Measurements from ENCODE around the gene TRAPPC6A.

The TRAPPC6A gene

DNA sequence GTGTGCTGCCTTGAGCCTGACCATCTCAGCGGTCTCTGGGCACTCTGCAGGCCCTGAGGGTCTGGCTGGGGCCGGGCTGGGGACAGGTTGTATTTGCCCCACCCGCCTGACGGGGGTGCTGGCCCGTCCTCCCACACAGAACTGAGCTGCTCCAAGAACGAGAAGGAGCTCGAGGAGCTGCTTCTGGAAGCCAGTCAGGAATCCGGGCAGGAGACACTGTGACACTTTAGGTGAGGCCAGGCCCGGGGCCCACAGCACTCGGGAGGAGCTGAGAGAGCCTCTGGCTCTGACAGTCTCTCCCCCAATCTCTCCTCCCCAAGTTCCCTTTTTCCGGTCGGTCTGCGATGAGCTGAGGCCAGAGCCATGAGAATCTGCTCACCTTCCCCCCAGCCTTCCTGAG is 31.8 kb downstream of the TRAPPC6A start:
- no peak for DNase-seq

DNA sequence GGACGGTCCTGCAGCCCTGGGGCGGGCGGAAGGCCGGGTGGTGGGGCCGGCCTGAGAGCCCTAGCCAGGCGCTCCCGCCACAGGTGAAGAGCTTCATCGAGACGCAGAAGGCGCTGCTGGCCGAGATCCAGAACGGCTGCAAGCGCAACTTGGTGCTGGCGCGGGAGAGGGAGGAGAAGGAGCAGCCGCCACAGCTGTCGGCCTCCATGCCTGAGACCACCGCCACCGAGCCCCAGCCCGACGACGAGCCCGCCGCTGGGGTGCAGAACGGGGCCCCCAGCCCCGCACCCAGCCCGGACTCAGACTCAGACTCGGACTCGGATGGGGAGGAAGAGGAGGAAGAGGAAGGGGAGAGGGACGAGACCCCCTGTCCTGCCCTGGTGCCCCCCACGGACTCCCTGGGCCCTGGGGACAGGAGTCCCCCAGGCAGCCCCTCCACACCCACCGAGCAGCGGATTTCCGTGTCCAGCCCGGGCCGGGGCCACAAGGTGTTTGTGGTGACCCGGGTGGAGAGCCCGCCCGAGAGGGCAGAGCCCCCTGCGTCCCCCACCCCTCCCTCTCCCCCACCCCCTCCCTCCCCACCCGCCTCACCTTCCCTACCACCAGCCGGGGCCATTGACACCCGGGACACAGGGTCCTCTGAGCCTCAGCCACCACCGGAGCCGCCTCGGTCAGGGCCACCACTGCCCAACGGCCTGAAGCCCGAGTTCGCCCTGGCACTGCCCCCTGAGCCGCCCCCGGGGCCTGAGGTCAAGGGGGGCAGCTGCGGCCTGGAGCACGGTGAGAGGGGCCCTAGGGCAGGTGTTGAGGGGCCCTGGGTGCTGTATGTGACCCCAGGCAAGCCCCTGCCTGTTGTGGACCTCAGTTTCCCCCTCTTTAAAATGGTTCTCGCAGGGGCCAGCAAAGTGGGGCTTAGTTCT is 32.5 kb downstream of the TRAPPC6A start:
- DNase-seq: no peak

DNA sequence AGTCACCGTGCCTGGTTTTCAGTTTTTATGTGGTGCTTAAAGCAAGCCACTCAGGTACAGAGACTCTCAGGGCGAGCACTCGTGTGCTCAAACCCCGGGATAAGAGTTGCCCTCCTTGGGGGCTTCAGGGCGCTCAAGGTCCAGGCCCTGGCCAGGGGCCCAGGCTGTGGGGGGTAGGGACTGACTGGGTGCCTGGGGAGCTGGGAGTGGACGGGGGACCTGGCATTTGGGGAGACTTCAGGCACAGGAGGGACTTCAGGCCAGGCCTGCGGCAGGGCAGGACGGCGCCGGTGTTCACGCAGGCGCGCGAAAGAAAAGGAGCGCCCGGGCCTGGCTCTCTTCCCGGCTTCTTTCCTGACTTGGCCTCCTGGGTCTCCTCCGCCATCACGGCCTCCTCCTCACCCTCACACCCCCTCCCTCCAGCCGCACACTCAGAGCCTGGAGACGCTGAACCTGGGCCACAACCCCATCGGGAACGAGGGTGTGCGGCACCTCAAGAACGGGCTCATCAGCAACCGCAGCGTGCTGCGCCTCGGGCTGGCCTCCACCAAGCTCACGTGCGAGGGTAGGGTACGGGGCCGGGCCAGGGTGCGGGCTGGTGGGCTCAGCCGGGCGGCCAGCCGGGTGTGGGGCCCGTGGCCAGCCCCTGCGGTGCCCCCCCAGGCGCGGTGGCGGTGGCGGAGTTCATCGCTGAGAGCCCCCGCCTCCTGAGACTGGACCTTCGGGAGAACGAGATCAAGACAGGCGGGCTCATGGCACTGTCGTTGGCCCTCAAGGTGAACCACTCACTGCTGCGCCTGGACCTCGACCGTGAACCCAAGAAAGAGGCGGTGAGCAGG is 33.4 kb downstream of the TRAPPC6A start:
- DNase-seq: no peak

DNA sequence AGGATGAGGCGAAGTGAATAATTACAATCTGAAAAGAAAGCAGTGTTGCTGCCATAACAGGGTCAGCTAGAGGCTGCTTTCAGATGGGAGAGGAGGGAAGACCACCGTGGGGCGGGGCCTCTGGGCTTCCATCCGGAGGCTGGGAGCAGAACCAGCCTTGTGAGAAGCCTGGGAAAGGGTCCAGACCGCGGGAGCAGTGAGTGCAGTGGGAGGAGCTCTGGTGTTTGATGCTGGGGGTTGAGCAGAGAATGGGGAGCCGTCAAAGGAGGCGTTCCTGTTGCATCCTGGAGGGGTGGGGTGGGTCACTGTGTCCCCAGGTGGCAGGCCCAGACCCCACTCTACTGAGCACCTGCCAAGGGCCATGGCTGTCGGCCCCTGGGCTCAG is 35.3 kb downstream of the TRAPPC6A start:
- no peak for DNase-seq

DNA sequence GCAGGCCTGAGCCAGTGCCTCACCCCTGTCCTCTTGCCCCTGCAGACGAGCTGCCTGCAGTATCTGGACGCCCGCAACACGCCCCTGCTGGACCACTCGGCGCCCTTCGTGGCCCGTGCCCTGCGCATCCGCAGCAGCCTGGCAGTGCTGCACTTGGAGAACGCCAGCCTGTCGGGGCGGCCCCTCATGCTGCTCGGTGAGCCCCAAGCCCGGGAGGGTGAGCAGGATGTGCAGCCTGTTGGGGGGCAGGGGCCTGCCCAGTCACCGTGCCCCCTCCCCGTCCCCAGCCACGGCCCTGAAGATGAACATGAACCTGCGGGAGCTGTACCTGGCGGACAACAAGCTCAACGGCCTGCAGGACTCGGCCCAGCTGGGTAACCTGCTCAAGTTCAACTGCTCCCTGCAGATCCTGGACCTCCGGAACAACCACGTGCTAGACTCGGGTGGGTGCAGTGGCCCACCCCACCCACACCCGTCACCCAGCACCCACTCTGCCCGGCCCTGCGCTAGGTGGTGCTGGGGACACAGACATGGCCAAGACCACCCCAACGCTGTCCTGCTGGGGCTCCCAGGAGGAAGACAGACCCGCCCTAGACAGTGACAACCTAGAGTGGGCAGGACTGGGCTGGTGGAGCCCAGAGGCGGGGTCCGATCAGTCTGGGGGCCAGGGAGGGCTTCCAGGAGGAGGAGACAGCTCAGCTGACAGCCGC is 35.9 kb downstream of the TRAPPC6A start:
- DNase-seq: no peak

DNA sequence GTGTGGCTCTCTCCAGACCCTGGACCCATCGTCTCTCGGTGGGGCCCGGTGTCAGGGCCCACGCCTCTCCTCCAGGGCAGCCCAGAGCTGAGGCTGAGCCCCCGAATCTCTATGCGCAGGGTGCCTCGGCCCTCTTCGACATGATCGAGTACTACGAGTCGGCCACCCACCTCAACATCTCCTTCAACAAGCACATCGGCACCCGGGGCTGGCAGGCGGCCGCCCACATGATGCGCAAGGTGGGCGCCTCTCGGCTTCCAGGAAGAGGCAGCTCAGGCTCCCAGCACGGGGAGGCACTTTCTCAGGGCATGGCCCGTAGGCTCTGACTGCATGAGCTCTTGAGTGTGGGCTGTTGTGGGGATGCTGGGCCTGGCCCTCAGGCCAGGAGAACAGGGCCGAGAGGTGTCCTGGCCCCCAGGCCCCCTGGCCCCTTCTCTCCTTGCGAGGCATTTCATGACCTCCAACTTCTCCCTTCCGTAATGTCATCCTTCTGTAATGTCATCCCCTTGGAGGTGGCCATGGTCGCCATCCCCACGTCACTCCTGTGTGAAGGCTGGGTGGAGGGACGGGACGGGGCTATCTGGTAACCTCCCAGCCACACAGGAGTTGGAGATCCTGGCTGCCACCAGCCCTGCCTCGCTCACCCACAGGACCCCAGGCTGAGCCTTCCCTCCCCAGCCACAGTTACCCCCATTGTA is 36.7 kb downstream of the TRAPPC6A start:
- DNase-seq: no peak

DNA sequence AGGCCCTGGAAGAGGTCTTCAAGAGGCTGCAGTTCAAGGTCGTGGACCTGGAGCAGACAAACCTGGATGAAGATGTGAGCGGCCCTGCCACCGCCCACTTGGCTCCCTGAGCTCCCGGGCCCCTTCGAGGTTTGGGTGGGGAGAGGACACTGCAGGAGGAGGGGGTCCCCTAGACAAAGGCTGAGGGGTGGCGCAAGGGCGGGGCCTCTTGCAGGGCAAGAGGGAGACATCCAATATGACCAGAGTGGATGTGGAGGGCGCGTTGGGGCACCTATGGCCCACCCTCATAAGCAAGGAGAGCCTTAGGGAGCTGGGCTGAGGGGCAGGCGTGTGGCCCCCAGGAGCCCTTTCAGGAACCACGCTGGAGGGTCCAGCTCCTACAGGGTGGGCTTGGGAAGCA is 37.5 kb downstream of the TRAPPC6A start:
- DNase-seq: no peak

DNA sequence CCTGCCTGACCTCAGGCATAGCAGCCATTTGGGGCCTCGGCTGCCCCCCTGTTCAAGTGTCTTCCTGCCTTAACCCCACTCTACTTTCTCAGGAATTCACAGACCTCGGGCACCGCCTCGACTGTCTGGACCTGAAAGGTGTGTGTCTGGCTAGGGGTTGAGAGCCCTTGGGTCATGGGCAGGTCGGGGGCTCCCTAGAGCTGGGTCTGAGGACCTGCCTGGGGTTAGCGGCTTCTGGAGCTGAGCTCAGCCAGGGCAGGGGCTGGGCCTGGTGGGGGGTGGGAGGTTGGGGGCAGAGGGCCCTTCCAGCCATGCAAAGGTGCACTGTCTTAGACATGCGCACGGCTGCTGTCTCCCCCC is 37.9 kb downstream of the TRAPPC6A start:
- no peak for DNase-seq

DNA sequence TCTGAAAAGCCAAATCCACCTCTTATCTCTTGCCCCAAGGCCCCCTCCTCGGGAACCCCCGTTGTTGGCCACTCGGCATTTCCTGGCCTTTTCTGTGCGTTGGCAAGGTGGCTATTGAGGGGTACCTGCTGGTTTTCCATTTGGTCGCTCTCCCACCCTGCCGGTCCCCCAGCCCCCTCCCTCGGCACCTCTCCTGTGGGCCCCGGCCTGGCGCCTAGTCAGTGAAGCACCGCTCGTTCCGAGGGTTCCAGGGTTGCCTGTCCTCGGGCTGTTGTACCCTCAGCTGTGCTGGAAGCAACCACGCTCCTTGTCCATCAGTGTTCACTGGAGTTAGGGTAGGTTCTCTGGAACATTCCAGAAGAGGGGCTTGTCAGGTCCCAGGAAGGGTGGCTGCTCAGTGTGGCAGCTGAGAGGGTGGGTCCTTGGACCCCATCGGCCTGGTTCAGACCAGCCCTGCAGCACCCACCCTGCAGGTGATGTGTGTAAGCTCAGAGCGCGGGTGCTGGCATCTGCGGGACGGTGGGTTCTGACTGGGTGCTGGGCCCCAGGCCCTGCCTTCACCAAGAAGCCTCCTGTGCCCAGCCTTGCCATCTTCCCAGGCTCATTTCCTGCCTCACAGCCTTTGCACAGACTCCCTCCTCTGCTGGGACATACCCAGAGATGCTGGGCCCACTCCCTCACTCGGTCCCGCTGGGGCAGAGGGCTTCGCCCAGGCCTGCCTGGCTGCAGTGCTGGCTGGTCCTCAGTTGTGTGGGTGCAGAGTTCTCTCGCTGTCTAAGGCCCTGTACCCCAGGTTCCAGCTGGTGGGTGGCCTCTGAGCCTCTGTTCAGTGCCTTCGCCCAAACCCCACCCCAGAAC is 38.5 kb downstream of the TRAPPC6A start:
- no peak for DNase-seq

DNA sequence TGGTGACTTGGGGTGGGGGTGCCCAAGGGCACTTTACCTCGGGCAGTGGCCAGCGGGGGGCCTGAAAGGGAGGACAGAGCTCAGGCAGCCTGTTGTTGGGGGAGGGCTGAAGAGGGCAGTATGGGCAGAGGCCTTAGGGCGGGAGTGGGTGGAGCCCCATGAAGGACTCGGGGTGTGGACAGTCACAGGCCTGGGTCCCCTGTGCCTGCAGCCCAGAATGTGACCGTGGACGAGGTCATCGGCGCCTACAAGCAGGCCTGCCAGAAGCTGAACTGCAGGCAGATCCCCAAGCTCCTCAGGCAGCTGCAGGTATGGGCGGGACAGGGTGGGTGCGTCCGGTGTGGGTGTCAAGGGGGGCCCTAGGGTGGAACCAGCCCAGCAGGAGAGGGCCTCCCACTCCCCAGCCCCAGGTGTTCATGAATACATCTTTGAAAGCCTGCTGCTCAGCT is 39.7 kb downstream of the TRAPPC6A start:
- peak; percentile 50 for DNase-seq

DNA sequence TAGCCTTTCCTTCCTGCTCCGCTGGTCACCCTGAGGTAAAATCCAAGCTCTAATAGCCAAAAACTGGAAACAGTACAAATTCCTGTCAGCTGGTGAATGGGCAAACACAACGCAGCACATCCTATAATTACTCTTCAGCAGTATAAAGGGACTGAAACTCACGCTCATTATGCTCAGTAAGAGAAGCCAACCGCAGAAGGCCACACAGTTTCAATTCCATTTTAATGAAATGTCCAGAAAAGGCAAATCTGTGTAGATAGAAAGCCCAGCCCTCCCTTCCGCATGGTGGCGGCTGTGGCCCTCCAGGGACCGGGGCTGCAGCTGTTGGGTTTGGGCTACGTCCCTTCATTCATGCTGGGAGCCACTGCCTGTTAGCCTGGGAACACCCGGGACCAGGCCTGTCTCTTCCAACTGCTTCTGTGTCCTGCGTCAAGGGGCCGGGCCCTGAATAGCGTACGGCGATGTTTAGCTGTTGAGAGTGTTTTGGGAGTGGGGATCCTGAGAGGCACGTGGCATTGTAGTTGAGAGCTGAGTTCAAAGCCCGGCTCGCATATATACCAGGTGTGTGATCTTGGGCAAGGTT is 40.8 kb downstream of the TRAPPC6A start:
- DNase-seq: peak; percentile 94

DNA sequence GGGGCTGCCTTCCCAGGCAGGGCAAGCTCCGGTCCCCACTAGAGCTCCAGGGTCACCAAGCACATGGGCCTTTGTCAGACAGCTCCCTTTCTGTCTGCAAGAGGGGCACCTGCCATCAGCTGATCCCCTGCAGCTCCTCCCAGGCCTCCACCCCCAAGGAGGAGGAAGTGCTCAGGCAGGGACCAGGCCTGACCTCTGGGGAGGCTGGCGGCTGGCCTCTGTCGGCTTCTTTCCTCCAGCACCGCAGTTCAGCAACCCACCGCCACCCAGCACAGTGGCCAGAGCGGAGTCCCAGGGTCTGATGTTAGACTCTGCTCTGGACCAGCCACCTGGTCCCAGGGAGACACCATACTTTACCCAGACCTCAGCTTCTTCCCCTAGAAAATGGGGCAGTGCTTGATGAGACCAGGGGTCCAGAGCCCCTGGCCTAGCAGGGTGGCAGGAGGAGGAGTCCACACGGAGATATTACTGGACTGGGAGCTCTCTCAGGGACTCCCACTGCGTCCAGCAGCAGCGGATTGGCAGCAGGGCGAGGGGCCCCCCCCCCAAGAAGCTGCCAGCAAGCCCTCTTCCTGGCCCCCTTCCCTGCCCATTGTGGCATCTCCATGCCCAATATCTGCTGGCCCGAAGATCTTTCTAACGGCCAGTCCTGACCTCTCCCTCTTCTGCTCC is 41.4 kb downstream of the TRAPPC6A start:
- DNase-seq: peak; percentile 56

DNA sequence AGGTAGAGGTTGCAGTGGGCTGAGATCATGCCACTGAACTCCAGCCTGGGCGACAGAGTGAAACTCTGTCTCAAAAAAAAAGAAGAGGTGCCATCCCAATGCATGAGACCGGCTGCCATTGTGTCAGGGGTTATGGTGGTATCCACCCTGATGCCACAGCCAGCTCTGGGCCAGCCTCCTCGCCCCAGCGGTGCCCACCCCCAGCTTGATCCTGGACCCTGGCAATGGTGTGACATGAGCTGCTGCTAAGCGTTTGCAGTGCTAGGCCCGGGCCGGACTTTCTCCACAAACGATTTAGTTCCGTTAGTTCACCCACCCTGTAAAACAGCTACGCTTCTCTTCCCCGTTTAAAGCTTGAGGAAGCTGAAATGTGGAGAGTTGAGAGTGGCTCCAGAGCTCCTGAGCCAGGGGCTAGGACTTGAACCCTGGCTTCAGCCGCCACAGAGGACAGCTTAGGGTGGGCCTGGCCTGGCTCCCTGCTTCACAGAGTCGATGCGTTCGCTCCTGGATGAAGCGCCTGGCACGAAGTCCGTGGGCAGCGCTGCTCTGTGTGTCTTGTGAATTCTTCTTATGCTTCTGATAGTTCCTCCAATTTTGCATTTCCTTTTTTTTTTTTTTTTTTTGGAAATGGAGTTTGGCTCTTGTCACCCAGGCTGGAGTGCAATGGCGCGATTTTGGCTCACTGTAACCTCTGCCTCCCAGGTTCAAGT is 42.7 kb downstream of the TRAPPC6A start:
- no peak for DNase-seq

DNA sequence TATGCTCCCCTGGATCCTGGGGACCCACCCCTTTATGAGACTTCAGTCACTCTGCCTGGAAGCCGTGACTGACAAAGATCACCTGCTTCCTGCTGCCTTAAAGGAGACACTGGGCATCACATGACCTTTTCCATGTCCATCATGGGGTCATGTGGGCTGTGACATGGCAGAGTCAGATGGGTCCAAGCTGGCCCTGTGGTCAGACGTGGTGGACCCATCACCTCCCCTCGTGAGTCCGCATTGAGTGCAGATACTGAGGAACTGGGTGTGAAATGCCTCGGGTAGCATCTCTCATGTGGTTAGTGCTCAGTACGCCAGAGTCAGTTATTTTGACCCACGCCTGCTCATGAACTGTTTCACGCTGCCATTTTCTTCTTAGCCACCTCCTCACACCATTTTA is 44.4 kb downstream of the TRAPPC6A start:
- no peak for DNase-seq

DNA sequence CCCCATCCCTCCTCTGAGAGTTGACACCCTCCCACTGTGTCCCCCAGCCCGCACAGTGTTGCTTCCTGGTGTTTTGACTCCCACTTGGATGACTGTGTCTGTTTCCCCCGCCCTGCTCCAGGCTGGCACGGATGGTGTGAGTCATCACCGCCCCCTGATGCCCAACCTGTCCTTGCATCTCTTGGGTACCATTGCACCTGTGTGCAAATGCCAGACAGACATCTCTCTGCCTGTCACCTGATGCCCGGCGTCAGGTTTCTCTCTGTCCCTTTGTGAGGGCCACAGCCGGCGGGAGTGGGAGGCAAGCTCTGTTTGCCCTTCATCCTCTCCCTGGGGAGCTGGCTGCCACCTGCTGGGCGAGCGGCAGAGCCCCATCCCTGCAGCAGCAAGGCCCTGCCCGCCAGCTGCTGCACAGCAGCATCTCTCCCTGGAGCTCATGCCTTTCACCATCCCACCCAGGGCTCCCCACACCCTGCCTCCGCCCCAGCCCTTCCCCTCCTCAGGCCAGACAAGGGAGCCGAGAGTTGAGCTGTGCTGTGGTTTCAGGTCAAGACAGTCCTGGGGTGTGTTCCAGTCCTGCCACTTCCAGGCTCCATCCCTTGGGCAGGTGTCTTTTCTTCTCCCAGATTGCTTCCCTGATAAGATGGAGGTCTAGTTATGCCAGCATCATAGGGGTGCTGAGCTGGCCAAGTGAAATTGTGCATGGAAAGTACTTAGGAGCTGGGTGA is 47.0 kb downstream of the TRAPPC6A start:
- peak; percentile 99 for DNase-seq

DNA sequence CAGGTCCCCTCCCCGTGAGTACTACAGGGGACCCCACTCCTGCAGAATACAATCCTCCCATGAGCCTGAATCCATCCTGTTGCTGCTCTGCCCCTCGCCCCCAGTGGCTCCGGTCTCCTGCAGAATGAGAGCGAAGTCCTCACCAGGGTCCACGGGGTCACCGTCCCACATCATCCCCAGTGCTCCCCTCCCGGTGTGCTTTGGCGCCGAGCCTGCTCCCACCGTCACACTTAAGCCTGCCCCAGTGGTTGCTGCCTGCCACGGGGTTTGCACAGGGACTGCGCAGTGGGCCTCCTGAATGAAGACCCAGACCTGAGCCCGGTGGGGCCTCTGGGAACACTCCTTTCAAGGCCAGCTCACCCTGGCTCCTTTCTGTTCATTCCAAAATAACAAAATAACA is 47.8 kb downstream of the TRAPPC6A start:
- DNase-seq: no peak

DNA sequence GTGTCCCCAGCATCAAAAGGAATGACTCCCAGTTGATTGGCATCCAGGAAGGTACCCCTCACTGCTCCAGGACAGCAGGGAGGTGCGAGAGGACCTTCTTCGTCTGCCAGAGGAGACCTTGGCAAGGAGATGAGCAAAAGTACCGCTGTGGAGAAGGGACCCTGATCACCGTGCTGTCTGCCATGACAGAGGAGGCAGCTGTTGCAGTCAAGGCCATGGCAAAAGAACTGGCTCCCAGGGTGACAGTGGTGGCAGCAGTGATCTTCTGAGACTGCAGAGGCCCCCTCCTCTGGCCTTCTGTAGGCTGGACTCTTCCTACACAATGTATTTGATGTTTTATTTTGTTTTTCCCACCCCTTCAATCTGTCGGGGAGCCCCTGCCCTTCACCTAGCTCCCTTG is 49.2 kb downstream of the TRAPPC6A start:
- DNase-seq: no peak

DNA sequence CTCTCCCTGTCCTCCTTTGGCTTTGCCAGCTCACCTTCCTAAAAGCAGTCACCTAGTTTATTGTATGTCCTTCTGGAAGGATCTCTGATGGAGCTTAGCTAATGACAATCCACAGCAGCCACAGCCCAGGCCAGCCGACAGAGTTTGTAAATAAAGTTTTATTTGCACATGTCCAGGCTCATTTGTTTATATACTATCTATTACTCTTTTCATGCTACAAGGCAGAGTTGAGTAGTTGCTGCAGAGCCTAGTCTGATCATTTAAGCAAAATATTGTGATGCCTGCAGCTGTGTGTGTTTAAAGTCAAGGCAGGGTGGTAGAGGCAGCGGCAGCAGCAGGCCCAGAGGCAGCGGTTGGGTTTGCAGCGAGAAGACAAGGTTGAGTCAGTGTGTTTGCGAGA is 49.9 kb downstream of the TRAPPC6A start:
- no peak for DNase-seq

DNA sequence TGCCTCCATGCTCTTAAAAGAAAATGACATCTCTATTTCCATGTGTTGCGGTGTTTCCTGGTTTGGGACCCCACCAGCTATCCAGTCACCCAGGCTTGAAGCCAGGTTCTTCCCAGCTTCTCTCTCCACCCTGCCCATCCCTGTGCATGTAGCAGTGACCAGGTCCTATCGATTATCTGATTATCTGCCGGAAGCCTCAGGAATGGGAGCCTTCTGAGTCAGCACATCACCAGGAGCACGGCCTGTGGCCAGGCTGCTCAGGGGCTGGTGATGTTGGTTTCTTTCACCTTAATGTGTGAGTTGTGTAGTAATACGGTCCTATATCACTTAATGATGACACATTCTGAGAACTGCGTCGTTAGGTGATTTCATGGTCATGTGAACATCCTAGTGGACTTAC is 51.4 kb downstream of the TRAPPC6A start:
- no peak for DNase-seq
